HG02938 (cell line): ENCODE measurements around the gene RNF213.
"Not testable (repeated sequence)": the region's sequence is repeated elsewhere in the genome, so short reads cannot be mapped to it uniquely, and the experiment has no call there.

Source experiments
- ATAC-seq: cut with Tn5 transposase; IDR thresholded peaks from one replicate; pipeline ENCODE4 v1.9.1; 2021; ENCODE audit warnings: mild to moderate bottlenecking, moderate library complexity; ENCODE audit not compliant: unreplicated experiment

Gene RNF213

GRCh38 chr17:80408872-80409271 lies 148.2 kb downstream of the RNF213 start:
- ATAC-seq = no peak

- no peak for ATAC-seq
Measured at GRCh38 chr17:80409626-80410025, 149.0 kb downstream of the RNF213 start.

- ATAC-seq = not testable (repeated sequence)
Measured at GRCh38 chr17:80410441-80411087, 149.9 kb downstream of the RNF213 start.

GRCh38 chr17:80413771-80414507 lies 153.3 kb downstream of the RNF213 start:
- no peak for ATAC-seq

- peak; percentile 18 for ATAC-seq
Measured at GRCh38 chr17:80414508-80414802, 153.8 kb downstream of the RNF213 start.

- peak; percentile 83 for ATAC-seq
Measured at GRCh38 chr17:80414803-80415625, 154.4 kb downstream of the RNF213 start, which contains the start of gene ENDOV. Gene ENDOV, plus strand, starts transcription at chr17:80415167. Its CDS starts 28 bp downstream, at chr17:80415195.

GRCh38 chr17:80415626-80416137 lies 155.0 kb downstream of the RNF213 start:
- ATAC-seq = no peak

- no peak for ATAC-seq
Measured at GRCh38 chr17:80416260-80416939, 155.7 kb downstream of the RNF213 start.

- no peak for ATAC-seq
Measured at GRCh38 chr17:80416940-80417293, 156.3 kb downstream of the RNF213 start.

- ATAC-seq = no peak
Measured at GRCh38 chr17:80418589-80418988, 157.9 kb downstream of the RNF213 start.

- no peak for ATAC-seq
Measured at GRCh38 chr17:80419255-80419654, 158.6 kb downstream of the RNF213 start.

GRCh38 chr17:80421381-80422090 lies 160.9 kb downstream of the RNF213 start:
- ATAC-seq = no peak

GRCh38 chr17:80422276-80422675 lies 161.6 kb downstream of the RNF213 start:
- ATAC-seq = no peak

GRCh38 chr17:80422981-80423380 lies 162.3 kb downstream of the RNF213 start:
- ATAC-seq = no peak

- no peak for ATAC-seq
Measured at GRCh38 chr17:80423536-80424225, 163.0 kb downstream of the RNF213 start.

GRCh38 chr17:80424261-80424660 lies 163.6 kb downstream of the RNF213 start:
- ATAC-seq = no peak

- ATAC-seq = no peak
Measured at GRCh38 chr17:80424878-80425765, 164.5 kb downstream of the RNF213 start.

- ATAC-seq = no peak
Measured at GRCh38 chr17:80425835-80426426, 165.3 kb downstream of the RNF213 start.
